Neutrophil (primary cell): ENCODE measurements around the gene SIX4.

Experiments
- H3K27ac ChIP-seq: fragments of 200-600 bp; sonication (generic); 2 replicates; pipeline ENCODE4 v1.5.1; 2016; ENCODE audit warnings: mild to moderate bottlenecking, moderate library complexity
- H3K27me3 ChIP-seq: fragments of 200-600 bp; sonication (generic); 2 replicates; pipeline ENCODE4 v1.6.0; 2016; ENCODE audit warnings: mild to moderate bottlenecking
- H3K36me3 ChIP-seq: fragments of 200-600 bp; sonication (generic); 2 replicates; pipeline ENCODE4 v1.5.1; 2017
- H3K4me1 ChIP-seq, 2 experiments: fragments of 200-600 bp in 1 of 2; sonication (generic) in 1 of 2; 1 replicate in 1 of 2; 2 replicates in 1 of 2; pipeline versions ENCODE4 v1.5.1 to v1.6.1; 2013 to 2016; ENCODE audit warnings: low read depth in 1 of 2, low read length in 1 of 2, mild to moderate bottlenecking in 1 of 2, moderate library complexity in 1 of 2; ENCODE audit not compliant: control insufficient read depth in 1 of 2, insufficient read depth in 1 of 2
- H3K4me3 ChIP-seq, 2 experiments: fragments of 200-600 bp in 1 of 2; sonication (generic) in 1 of 2; 1 replicate in 1 of 2; 2 replicates in 1 of 2; pipeline ENCODE4 v1.5.1; 2013 to 2016; ENCODE audit warnings: low read depth in 1 of 2, low read length in 1 of 2, mild to moderate bottlenecking in 1 of 2, moderate library complexity in 1 of 2
- H3K9me3 ChIP-seq: fragments of 200-600 bp; sonication (generic); 2 replicates; pipeline ENCODE4 v1.5.1; 2016
- TF ChIP-seq, protein P1 (sequence below): fragments of 200-600 bp; sonication (generic); IDR thresholded peaks from 2 replicates; pipeline ENCODE4 v1.5.1; 2016; ENCODE audit warnings: antibody characterized with exemption

SIX4 gene

DNA sequence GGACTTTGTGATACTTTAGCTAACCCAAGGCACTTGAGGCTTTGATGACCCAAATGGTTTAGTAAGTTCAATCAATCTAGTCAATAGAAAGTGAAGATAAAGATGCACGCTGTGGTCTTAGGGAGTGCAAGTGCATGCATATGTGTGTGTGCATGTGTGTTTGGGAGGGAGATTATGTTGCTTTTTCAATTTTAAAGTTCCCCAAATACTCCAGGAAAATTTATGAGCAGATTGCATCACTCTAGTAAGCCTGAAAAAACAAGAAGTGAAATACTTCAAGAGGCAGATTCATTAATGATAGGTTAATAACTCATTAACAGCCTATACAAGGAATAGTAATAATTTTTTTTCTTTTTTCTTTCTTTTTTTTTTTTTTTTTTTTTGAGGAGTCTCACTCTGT, 62.4 kb downstream of the SIX4 start:
- Histone ChIP-seq H3K36me3 (no peaks in the 10 kb centered on the region), H3K27me3 (peaks cover 98% of the 10 kb centered on the region), H3K4me3 (no peak overlapping the region), H3K4me1 (peaks cover 5 to 12% of the 10 kb centered on the region in 2 experiments), H3K27ac (no peak overlapping the region), H3K9me3 (no peaks in the 10 kb centered on the region)
- TF ChIP-seq, protein P1, sequence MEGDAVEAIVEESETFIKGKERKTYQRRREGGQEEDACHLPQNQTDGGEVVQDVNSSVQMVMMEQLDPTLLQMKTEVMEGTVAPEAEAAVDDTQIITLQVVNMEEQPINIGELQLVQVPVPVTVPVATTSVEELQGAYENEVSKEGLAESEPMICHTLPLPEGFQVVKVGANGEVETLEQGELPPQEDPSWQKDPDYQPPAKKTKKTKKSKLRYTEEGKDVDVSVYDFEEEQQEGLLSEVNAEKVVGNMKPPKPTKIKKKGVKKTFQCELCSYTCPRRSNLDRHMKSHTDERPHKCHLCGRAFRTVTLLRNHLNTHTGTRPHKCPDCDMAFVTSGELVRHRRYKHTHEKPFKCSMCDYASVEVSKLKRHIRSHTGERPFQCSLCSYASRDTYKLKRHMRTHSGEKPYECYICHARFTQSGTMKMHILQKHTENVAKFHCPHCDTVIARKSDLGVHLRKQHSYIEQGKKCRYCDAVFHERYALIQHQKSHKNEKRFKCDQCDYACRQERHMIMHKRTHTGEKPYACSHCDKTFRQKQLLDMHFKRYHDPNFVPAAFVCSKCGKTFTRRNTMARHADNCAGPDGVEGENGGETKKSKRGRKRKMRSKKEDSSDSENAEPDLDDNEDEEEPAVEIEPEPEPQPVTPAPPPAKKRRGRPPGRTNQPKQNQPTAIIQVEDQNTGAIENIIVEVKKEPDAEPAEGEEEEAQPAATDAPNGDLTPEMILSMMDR: no peak
